Prostate gland (tissue), 2 donors: Measurements from ENCODE around the gene CCR7.

Source experiments
- CTCF ChIP-seq, 4 experiments: fragments of 200-600 bp in 2 of 4; fragments of 450-650 bp in 2 of 4; sonication (generic) in 2 of 4; IDR thresholded peaks; 1 replicate in 3 of 4; 2 replicates in 1 of 4; pipeline ENCODE4 v1.5.1; 2016 to 2019; ENCODE audit warnings: antibody characterized with exemption in 4 of 4, mild to moderate bottlenecking in 2 of 4, moderate library complexity in 2 of 4
- POLR2AphosphoS5 ChIP-seq: sonication (generic); formaldehyde crosslinking; IDR thresholded peaks from one replicate; pipeline ENCODE4 v1.6.1; 2017; ENCODE audit warnings: antibody characterized with exemption

GRCh38 chr17:40602445-40603443, 37.5 kb upstream of the CCR7 start:
- TF ChIP-seq CTCF (IDR thresholded peaks at IDR 0.05) (no peak), POLR2AphosphoS5 (peak; percentile 6)
